GM12875 (cell line): ENCODE results near the gene TCF12.

Experiments used
- H3K4me3 ChIP-seq: one replicate; pipeline ENCODE4 v1.5.1; 2011; ENCODE audit warnings: low read depth, low read length, control low read depth
- TF ChIP-seq, protein P1 (sequence below): IDR thresholded peaks from 2 replicates; pipeline ENCODE4 v1.5.1; 2011; ENCODE audit warnings: low read depth, mild to moderate bottlenecking, control low read depth, inconsistent platforms, low read length, moderate library complexity, borderline replicate concordance; ENCODE audit not compliant: insufficient read depth

Gene TCF12

DNA sequence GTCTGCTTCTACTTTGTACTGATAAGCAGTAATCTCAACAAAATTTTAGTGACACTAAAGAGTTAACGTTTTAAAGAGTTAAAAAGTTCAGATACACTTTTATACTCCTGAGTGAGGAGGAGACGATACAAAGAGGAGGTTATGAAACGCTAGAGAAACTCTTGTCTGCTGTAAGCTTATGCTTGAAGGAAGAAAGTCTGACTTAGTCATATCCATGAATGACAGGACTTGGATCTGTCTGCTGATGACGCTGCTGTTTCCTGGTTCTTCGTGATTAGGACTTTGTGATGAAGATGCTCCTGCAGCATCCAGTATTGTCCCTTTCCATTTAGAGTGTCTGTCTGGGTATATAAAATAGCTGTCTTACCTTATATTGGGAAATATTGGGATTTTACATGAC lies 15.8 kb downstream of the TCF12 start:
- H3K4me3 ChIP-seq, result no peak overlapping the region
- TF ChIP-seq, protein P1, sequence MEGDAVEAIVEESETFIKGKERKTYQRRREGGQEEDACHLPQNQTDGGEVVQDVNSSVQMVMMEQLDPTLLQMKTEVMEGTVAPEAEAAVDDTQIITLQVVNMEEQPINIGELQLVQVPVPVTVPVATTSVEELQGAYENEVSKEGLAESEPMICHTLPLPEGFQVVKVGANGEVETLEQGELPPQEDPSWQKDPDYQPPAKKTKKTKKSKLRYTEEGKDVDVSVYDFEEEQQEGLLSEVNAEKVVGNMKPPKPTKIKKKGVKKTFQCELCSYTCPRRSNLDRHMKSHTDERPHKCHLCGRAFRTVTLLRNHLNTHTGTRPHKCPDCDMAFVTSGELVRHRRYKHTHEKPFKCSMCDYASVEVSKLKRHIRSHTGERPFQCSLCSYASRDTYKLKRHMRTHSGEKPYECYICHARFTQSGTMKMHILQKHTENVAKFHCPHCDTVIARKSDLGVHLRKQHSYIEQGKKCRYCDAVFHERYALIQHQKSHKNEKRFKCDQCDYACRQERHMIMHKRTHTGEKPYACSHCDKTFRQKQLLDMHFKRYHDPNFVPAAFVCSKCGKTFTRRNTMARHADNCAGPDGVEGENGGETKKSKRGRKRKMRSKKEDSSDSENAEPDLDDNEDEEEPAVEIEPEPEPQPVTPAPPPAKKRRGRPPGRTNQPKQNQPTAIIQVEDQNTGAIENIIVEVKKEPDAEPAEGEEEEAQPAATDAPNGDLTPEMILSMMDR, result no peak

- TF ChIP-seq, protein P1, result no peak
- no peak overlapping the region for H3K4me3 ChIP-seq
Measured at GRCh38 chr15:56936929-56937328, 18.5 kb downstream of the TCF12 start.

DNA sequence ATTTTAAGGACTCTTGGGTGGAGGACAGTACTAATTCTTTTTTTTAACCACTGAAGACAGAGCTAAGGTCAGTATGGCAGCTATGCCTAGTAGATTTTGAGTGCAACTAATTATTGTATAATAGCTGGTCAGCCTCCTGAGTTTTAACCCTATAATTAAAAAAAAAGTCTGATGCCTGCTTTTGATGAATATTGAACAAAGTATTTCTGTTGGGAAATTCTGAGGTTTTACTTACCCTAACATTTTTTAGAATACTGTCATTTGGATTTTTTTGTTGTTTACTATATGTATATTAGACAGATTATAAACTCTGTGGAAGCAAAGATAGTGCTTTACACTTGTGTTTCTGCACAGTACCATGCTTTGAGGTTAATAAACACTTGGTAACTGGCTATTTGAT lies 20.8 kb downstream of the TCF12 start:
- TF ChIP-seq, protein P1, result no peak
- no peak overlapping the region for H3K4me3 ChIP-seq

DNA sequence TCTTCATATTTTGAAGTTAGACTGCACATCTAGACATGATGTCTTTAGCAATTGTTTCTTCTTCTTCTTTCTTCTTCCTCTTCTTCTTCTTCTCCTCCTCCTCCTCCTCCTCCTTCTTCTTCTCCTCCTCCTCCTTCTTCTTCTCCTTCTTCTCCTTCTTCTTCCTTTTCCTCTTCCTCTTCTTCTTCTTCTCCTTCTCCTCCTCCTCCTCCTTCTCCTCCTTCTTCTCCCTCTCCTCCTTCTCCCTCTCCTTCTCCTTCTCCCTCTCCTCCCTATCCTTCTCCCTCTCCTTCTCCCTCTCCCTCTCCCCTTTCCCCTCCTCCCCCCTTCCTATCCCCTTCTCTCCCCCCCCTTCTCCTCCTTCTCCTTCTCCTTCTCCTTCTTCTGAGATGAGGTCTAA lies 21.9 kb downstream of the TCF12 start:
- TF ChIP-seq, protein P1, result no peak
- no peak overlapping the region for H3K4me3 ChIP-seq

DNA sequence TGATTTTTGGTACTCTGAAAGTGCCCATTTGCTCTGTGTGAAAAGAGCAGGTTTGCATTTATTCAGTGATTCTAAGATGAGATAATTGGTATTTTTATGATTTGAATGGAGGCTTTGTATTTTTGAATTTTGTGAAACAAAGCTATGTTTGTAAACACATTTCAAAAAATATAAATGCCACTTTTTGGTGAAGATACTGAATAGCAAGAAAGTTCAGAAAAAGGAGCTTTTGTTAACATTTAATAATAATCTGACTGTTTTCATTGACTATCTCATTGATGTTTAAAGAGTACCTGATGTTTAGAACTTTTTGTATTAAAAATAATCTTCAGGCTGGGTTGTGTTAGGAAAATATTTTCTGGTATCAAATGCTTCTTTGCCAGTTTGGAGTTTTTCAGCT lies 23.7 kb downstream of the TCF12 start:
- no peak overlapping the region for H3K4me3 ChIP-seq
- TF ChIP-seq, protein P1, result no peak

GRCh38 chr15:56943403-56943802 lies 25.0 kb downstream of the TCF12 start:
- TF ChIP-seq, protein P1, result no peak
- H3K4me3 ChIP-seq, result no peak overlapping the region

DNA sequence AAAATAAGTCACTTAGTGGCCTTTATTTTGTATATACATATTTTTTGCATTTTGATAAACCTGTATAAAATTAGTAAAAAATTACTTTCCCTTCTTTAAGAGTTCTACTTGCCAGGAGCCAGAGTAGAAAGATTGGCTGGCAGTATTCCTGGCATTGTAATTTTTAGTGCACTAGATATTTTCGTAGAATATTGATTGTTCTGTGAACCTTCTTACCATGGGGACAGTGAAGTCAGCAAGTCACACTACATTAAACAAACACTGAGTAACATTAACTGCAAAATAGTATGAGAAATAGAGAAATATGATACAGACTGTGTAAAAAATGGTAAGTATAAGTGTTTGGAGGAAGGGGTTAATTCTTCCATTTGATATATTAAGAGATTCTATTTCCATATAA lies 26.0 kb downstream of the TCF12 start:
- H3K4me3 ChIP-seq, result no peak overlapping the region
- TF ChIP-seq, protein P1, result no peak
